VCaP (cell line): ENCODE results near the gene TXK.

Source experiments
- H3K27ac ChIP-seq: fragments of 450-650 bp; 2 replicates; pipeline ENCODE4 v1.5.1; 2017
- CTCF ChIP-seq: fragments of 450-650 bp; conservative IDR thresholded peaks from 2 replicates; pipeline ENCODE4 v1.5.1; 2017; ENCODE audit warnings: mild to moderate bottlenecking, moderate library complexity

Gene TXK

GRCh38 chr4:48137846-48138245 lies 3.8 kb upstream of the TXK start:
- no peak for TF ChIP-seq CTCF
- no peak overlapping the region for H3K27ac ChIP-seq

GRCh38 chr4:48133669-48134068 lies 381 bp downstream of the TXK start:
- TF ChIP-seq CTCF, result no peak
- H3K27ac ChIP-seq, result peak overlapping the region; percentile 91

GRCh38 chr4:48131736-48132135 lies 2.3 kb downstream of the TXK start:
- TF ChIP-seq CTCF, result no peak
- H3K27ac ChIP-seq, result peak overlapping the region; percentile 91

GRCh38 chr4:48130100-48130499 lies 4.0 kb downstream of the TXK start:
- H3K27ac ChIP-seq, result peak overlapping the region; percentile 91
- no peak for TF ChIP-seq CTCF

- no peak for TF ChIP-seq CTCF
Observed at GRCh38 chr4:48129307-48130014, 4.6 kb downstream of the TXK start.

GRCh38 chr4:48127682-48128404 lies 6.2 kb downstream of the TXK start:
- peak overlapping the region; percentile 91 for H3K27ac ChIP-seq
- peak; percentile 59 for TF ChIP-seq CTCF

More at GRCh38 chr4:48129307-48130014, 4.6 kb downstream of the TXK start:
- H3K27ac ChIP-seq, result peak overlapping the region; percentile 91

- no peak for TF ChIP-seq CTCF
- peak overlapping the region; percentile 91 for H3K27ac ChIP-seq
Observed at GRCh38 chr4:48127231-48127630, 6.8 kb downstream of the TXK start.
